ENCODE data around the gene TACR2. TPM values are rescaled to one million over a fixed set of nuclear protein-coding genes. Genes with fewer than 3 reads are reported as not detected.

TACR2 gene
- total and polyA plus RNA-seq, 2 donors (not counting 3 experiments of a cell fraction or from before 2014, with no cell fraction given) = 0.19 TPM; not detected in 1

- dilution Hi-C loops (cut with MboI; ENCODE audit: extremely low pct_ligation_motif_present, low sequenced_read_pairs) (no loop called here), intact Hi-C loops (cut with micrococcal nuclease) (no loop called here)
- FAIRE-seq (no peak), DNase-seq (ENCODE audit: low read depth, low spot score) (no peak)
- TF ChIP-seq EZH2 (IDR thresholded peaks at IDR 0.05; ENCODE audit: borderline replicate concordance, low read depth, low read length, severe bottlenecking) (no peak), MAX (IDR thresholded peaks at IDR 0.05; ENCODE audit: insufficient read depth, insufficient read length) (no peak), POLR2AphosphoS5 (IDR thresholded peaks at IDR 0.05; ENCODE audit: insufficient read depth, low read depth, low read length) (no peak), JUN (IDR thresholded peaks at IDR 0.05; ENCODE audit: borderline replicate concordance, insufficient read depth, insufficient read length, low read depth) (no peak), FOS (IDR thresholded peaks at IDR 0.05; ENCODE audit: borderline replicate concordance, insufficient read depth, low read length) (no peak), MYC (IDR thresholded peaks at IDR 0.05; ENCODE audit: low read depth, low read length) (no peak), GATA2 (IDR thresholded peaks at IDR 0.05; ENCODE audit: insufficient read depth, insufficient read length, low read depth, low read length) (no peak), POLR2A (IDR thresholded peaks at IDR 0.05; ENCODE audit: low read depth, low read length) (no peak), CTCF (IDR thresholded peaks at IDR 0.05; ENCODE audit: extremely low read depth in 1 of 2, insufficient read depth in 1 of 2, low read depth in 1 of 2, low read length in 2 of 2) (no peak)
- Histone ChIP-seq H3K9me3 (replicated peaks; ENCODE audit: control insufficient read depth, insufficient read depth, low read length) (no peaks in the 10 kb centered on the region), H3K4me1 (ENCODE audit: control insufficient read depth, extremely low read depth, insufficient read depth, low read length) (peaks cover 21% of the 10 kb centered on the region), H3K9me1 (replicated peaks; ENCODE audit: control insufficient read depth, extremely low read depth, insufficient read depth, low read length) (no peaks in the 10 kb centered on the region), H3K4me2 (ENCODE audit: insufficient read depth, low read length) (no peak overlapping the region), H3K79me2 (ENCODE audit: control insufficient read depth, insufficient read depth, low read length) (no peaks in the 10 kb centered on the region), H3K9ac (replicated peaks; ENCODE audit: extremely low read depth, insufficient read depth, low read length) (no peak overlapping the region), H3K36me3 (ENCODE audit: control insufficient read depth in 2 of 2, extremely low read depth in 1 of 2, insufficient read depth in 2 of 2, low read length in 2 of 2) (peaks cover 2 to 7% of the 10 kb centered on the region in 2 experiments), H3K27ac (ENCODE audit: insufficient read depth, low read depth, low read length) (no peak overlapping the region), H2AFZ (ENCODE audit: low read depth, low read length) (no peak overlapping the region), H4K20me1 (replicated peaks; ENCODE audit: control insufficient read depth, extremely low read depth, insufficient read depth, low read length) (no peaks in the 10 kb centered on the region), H3K27me3 (ENCODE audit: control insufficient read depth in 2 of 2, insufficient read depth in 2 of 2, low read length in 2 of 2) (no peaks in the 10 kb centered on the region), H3K4me3 (replicated peaks in 1 of 3; ENCODE audit: insufficient read depth in 1 of 3, low read depth in 1 of 3, low read length in 3 of 3) (no peak overlapping the region)
- CTCF ChIA-PET = interaction anchor here (1.1 kb wide), 1 partner anchor 17 kb away, joined by 3 read pairs; no protein-coding TSS in a partner anchor
- BruUV-seq (replicated peaks) = no TSS peak
- POLR2A ChIA-PET = no interaction called here
These were observed 42.5 kb downstream of the TACR2 start for GRCh38 chr10:69374242-69374641.

Measured in endothelial cell of umbilical vein (primary cell).